OCI-M2 (cell line): ENCODE results near the gene GRM7.

Experiments
- DNase-seq: peaks from one replicate; lab custom pipeline; 2025; ENCODE audit not compliant: unreplicated experiment; lab: John Stamatoyannopoulos, UW

GRM7 gene

GRCh38 chr3:7385635-7386034, 524.7 kb downstream of the GRM7 start:
- no peak for DNase-seq

DNA sequence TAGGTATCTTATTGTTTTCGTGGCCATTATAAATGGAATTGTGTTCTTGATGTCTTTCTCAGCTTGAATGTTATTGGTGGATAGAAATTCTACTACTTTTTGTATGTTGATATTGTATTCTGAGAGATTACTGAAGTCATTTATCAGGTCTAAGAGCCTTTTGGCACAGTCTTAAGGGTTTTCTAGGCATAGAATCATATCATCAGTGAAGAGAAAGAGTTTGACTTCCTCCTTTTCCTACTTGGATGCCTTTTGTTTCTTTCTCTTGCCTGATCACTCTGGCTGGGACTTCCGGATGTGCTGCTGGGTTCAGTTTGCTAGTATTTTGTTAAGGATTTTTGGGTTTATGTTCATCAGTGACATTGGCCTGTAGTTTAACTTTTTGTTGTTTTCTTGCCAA, 527.1 kb downstream of the GRM7 start:
- no peak for DNase-seq

GRCh38 chr3:7392206-7392605, 531.3 kb downstream of the GRM7 start:
- no peak for DNase-seq

GRCh38 chr3:7393944-7394605, 533.2 kb downstream of the GRM7 start:
- no peak for DNase-seq

GRCh38 chr3:7396534-7396933, 535.6 kb downstream of the GRM7 start:
- no peak for DNase-seq

- no peak for DNase-seq
These were observed 536.2 kb downstream of the GRM7 start for GRCh38 chr3:7397097-7397496.

DNA sequence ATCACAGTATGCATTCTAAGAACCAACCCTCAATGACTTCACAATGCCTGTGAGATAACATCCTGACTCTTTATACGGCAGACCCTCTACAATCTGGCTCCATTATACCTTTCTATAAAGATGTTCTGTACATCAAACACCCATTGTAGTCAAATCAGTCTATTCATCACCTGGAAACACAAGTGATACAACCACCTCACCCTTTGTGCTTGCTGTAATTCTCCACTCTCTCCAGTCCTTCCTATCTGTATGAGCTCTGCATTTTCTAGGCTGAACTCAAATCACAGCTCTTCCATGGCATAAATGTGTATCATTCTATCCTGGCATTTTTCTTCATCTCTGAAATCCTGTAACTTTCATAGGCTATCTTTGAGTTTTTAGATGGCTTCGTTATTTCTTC, 539.4 kb downstream of the GRM7 start:
- no peak for DNase-seq

- no peak for DNase-seq
These were observed 540.5 kb downstream of the GRM7 start for GRCh38 chr3:7401418-7401817.

GRCh38 chr3:7407107-7407506, 546.2 kb downstream of the GRM7 start:
- no peak for DNase-seq

- no peak for DNase-seq
These were observed 549.9 kb downstream of the GRM7 start for GRCh38 chr3:7410782-7411181.

GRCh38 chr3:7421065-7421464, 560.1 kb downstream of the GRM7 start:
- DNase-seq = no peak

- DNase-seq = no peak
These were observed 562.1 kb downstream of the GRM7 start for GRCh38 chr3:7423036-7423435.

DNA sequence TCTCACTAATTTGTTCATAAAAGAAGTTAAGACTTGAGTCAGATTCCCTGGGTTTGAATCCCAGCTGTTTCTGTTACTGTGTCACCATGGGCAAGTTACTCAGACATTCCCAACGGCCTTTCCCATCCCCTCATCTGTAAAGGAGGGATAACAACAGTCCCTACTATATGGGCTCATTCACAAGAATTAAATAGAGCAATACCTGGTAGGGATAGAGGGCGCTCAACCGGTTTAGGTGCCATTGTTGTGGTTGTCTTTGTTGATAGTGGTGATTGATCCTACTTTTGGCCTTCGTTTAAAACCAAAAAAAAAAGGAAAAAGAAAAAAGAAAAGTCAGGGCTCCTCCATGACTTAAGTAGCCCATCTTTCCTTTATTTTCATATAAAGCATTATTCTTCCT, 563.1 kb downstream of the GRM7 start:
- no peak for DNase-seq

DNA sequence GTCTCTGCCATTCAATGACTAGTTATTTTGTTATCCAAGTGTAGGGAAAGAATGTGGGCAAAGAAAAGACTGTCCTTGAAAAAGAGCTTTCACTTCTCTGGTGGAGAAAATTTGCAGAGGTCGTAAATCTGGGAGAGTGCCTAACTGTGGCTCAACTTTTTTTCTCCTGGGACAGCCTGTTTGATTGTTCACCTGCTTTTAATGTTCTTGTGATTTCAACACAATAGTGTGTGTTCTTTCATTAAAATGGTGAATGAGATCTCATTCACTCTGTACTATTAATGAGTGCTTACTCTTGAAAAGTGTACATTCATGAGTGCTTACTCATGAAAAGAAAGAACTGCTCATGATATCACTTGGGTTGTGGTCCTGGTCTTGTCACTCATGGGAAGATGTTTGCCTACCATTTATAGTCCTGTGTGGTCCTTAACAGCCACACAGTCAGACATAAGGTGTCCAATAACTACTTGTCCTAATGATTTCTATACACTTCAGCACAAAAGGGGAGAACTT, 567.3 kb downstream of the GRM7 start:
- DNase-seq = no peak

DNA sequence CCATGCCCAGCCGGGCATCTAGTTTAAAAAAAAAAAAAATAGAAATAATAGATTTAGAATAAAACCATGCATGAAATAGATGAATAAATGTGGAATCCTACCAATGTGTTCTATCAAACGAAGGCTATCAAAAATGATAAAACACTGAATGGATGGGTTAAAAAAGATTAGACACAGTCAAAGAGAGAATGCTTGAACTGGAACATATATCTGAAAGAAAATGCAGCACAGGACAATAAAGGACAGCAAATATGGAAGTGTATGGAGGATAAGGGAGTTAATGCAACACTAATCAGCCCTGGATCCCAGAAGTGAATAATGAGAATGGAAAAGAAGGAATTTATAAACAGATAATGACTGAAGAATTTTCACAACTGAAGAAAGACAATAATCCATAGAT, 571.7 kb downstream of the GRM7 start:
- DNase-seq = no peak

GRCh38 chr3:7433073-7433472, 572.2 kb downstream of the GRM7 start:
- DNase-seq = no peak

GRCh38 chr3:7436542-7436941, 575.6 kb downstream of the GRM7 start:
- DNase-seq = no peak

GRCh38 chr3:7437231-7437630, 576.3 kb downstream of the GRM7 start:
- no peak for DNase-seq

DNA sequence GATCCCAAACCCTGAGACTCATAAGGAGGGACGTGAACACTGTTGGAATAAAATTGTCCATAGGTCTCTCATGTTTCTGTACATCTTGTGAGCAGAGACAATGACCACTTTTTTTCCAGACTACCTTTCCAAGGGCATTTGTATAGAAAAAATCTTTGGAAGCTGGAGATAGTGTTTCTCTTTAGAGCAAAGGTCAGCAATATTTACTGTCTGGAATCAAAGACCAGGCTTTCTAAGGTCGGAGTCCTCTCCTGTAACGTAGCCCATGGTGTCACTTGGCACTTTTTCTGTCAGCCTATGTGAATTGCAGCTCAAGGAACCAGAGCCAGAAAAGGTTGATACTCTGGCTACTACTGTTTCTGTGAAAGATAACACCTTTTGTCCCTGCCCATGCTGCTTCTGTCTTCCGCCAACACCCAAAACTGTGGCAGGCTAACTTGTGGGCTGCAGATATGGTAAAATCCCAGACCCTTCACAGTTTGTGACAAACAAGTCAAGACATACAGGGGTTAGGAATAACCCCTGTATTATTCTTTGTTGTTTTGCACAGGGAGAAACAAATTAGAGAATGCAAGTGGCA, 578.3 kb downstream of the GRM7 start:
- DNase-seq = no peak

GRCh38 chr3:7444886-7445285, 584.0 kb downstream of the GRM7 start:
- DNase-seq = no peak

- DNase-seq = no peak
These were observed 584.4 kb downstream of the GRM7 start for GRCh38 chr3:7445331-7445730.

DNA sequence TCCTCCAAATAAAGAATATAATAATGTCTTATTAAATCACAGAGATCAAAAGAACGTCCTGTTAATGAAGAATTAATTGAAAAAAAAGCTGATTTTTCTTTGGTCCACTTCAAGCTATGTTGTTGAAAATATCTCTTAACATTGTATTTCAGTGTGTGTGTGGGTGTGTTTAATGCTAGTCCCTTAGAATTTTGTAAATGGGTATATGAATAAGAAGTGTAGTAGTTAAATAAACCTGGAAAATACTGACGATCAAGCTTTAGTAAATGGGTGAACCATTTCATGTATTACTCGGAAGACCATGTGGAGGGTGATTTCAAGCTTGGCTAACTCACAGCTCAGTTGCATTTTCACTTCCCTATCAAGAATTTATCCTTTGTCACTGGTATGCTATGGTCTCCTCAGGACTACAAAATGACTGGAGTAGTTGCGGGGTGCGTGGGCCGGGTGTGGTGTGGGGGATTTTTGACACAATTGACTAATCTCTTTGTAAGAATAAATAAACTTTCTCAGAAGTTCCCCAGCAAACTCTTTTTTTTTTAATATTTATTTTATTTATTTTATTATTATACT, 586.4 kb downstream of the GRM7 start:
- no peak for DNase-seq

DNA sequence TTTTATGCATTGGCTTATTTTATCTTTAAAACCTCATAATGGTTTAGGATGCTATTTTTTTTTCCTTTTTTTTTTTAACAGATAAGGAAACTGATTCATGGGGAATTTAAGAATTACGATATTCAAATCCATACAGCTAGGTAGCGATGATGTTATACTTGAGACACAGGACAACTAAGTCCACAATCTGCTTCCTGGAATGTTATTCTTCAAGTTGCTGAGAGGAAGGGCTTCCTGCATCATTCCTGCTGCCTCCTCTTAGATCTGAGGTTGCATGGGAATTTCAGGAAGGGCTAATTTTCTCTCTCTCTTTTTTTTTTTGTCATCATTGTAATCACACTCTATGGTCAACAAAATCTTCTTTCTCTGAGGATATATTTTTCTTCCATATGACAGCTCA, 595.5 kb downstream of the GRM7 start:
- DNase-seq = no peak
